Parathyroid adenoma (tissue), 2 donors: ENCODE data around the gene MYO5B.

Source experiments
- H2AFZ ChIP-seq: fragments of 300-600 bp; sonication (generic); one replicate; pipeline ENCODE4 v1.7.0; 2017; ENCODE audit warnings: antibody characterized with exemption, mild to moderate bottlenecking
- H3K27ac ChIP-seq: fragments of 300-600 bp; sonication (generic); one replicate; pipeline ENCODE4 v1.7.0; 2017
- H3K27me3 ChIP-seq: fragments of 300-600 bp; sonication (generic); one replicate; pipeline ENCODE4 v1.7.0; 2017; ENCODE audit warnings: low read length; ENCODE audit not compliant: control insufficient read depth, insufficient read depth
- H3K36me3 ChIP-seq: fragments of 300-600 bp; sonication (generic); one replicate; pipeline ENCODE4 v1.7.0; 2017; ENCODE audit warnings: low read length; ENCODE audit not compliant: control insufficient read depth, insufficient read depth
- H3K4me1 ChIP-seq: fragments of 300-600 bp; sonication (generic); one replicate; pipeline ENCODE4 v1.7.0; 2017; ENCODE audit warnings: control low read depth
- H3K4me2 ChIP-seq: fragments of 300-600 bp; sonication (generic); one replicate; pipeline ENCODE4 v1.7.0; 2017; ENCODE audit warnings: low read length
- H3K4me3 ChIP-seq: fragments of 300-600 bp; sonication (generic); one replicate; pipeline ENCODE4 v1.7.0; 2017; ENCODE audit warnings: low read depth, low read length
- H3K79me2 ChIP-seq: fragments of 300-600 bp; sonication (generic); one replicate; pipeline ENCODE4 v1.7.0; 2017; ENCODE audit warnings: control low read depth
- H3K9ac ChIP-seq: fragments of 300-600 bp; sonication (generic); one replicate; pipeline ENCODE4 v1.7.0; 2017; ENCODE audit warnings: mild to moderate bottlenecking
- H3K9me3 ChIP-seq: fragments of 300-600 bp; sonication (generic); one replicate; pipeline ENCODE4 v1.7.0; 2017; ENCODE audit warnings: low read length; ENCODE audit not compliant: control insufficient read depth
- TF ChIP-seq, protein P1 (sequence below): fragments of 300-600 bp; sonication (generic); IDR thresholded peaks from one replicate; pipeline ENCODE4 v1.7.0; 2017; ENCODE audit warnings: antibody characterized with exemption, mild to moderate bottlenecking
- donor health status: primary hyperparathyroidism.

Gene MYO5B

DNA sequence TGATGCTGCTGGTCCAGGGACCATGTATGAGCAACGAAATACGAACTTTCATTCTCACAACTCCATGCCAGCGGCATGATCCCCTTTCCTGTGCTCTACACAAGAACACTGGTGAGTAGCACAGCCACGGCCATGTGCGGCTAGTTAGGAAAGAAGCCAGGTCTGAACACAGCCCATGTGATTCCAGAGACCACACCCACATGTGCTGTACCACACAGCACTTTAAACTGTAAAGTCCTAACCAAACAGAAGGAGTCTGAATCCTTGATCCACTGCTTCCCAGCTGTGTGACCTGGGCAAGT is 348.6 kb downstream of the MYO5B start:
- TF ChIP-seq, protein P1, sequence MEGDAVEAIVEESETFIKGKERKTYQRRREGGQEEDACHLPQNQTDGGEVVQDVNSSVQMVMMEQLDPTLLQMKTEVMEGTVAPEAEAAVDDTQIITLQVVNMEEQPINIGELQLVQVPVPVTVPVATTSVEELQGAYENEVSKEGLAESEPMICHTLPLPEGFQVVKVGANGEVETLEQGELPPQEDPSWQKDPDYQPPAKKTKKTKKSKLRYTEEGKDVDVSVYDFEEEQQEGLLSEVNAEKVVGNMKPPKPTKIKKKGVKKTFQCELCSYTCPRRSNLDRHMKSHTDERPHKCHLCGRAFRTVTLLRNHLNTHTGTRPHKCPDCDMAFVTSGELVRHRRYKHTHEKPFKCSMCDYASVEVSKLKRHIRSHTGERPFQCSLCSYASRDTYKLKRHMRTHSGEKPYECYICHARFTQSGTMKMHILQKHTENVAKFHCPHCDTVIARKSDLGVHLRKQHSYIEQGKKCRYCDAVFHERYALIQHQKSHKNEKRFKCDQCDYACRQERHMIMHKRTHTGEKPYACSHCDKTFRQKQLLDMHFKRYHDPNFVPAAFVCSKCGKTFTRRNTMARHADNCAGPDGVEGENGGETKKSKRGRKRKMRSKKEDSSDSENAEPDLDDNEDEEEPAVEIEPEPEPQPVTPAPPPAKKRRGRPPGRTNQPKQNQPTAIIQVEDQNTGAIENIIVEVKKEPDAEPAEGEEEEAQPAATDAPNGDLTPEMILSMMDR: no peak
- Histone ChIP-seq H3K4me1 (no peaks in the 10 kb centered on the region), H3K9ac (no peak overlapping the region), H3K36me3 (no peaks in the 10 kb centered on the region), H3K79me2 (no peaks in the 10 kb centered on the region), H3K4me2 (no peak overlapping the region), H2AFZ (no peak overlapping the region), H3K4me3 (no peak overlapping the region), H3K27ac (no peak overlapping the region), H3K9me3 (no peaks in the 10 kb centered on the region), H3K27me3 (no peaks in the 10 kb centered on the region)

DNA sequence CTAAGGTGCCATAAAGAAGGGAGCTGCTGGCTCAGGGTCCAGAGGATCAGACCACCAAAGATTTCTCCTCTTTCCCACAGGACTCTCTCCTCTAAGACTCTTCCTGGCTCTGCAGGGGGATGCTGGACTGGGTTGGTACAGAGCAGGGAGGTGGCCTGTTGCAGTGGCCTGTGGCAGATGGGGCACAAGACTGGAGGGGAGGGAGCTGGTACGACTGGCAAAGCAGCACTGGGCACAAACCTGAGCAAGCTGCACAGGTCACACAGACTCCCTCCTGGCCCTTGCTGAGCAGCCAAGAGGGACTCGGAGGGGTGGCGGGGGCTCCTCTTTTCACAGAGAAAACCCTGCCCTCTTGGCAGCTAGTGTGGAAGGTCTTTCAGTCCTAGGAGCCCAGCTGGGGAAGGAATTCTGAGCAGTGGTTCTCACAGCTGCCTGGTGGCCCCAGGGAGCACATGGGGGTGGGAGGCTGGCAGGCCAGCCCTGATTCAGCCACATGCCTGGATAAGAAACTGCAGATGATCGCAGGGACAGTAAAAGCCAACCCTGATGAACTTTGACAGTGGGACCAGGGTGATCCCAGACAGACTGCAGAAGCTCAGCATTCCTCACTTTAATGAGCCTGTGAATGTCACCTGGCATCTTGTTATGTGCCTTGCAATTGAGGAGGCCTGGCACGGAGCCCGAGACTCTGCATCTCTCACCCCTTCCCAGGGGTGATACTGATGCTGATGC is 349.2 kb downstream of the MYO5B start:
- TF ChIP-seq, protein P1: no peak
- H3K36me3 ChIP-seq: no peaks in the 10 kb centered on the region
- no peaks in the 10 kb centered on the region for H3K27me3 ChIP-seq
- no peak overlapping the region for H3K4me3 ChIP-seq
- no peak overlapping the region for H2AFZ ChIP-seq
- no peaks in the 10 kb centered on the region for H3K9me3 ChIP-seq
- no peaks in the 10 kb centered on the region for H3K79me2 ChIP-seq
- no peak overlapping the region for H3K27ac ChIP-seq
- no peak overlapping the region for H3K4me2 ChIP-seq
- no peak overlapping the region for H3K9ac ChIP-seq
- H3K4me1 ChIP-seq: no peaks in the 10 kb centered on the region

DNA sequence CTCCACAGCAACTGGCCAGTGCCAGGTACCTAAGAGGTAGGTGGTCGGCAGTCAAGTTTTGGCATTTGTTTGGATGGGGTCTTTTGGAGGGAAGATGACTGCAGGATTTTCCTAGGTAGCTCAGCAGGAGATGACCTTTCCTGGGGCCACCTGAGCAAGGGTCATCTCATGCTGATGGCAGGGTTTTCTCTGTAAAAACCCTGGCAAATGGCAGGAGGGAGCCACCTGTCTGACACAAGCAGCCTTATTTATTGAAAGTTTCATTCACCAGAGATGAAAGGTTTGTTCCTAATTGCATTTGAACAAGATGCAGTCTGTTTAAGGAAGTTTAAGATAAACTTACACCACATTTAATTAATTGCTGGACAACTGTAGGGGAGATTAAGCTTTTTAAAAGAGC is 350.0 kb downstream of the MYO5B start:
- no peaks in the 10 kb centered on the region for H3K36me3 ChIP-seq
- H3K4me3 ChIP-seq: no peak overlapping the region
- no peaks in the 10 kb centered on the region for H3K79me2 ChIP-seq
- H2AFZ ChIP-seq: no peak overlapping the region
- H3K27me3 ChIP-seq: no peaks in the 10 kb centered on the region
- H3K9me3 ChIP-seq: no peaks in the 10 kb centered on the region
- no peak overlapping the region for H3K27ac ChIP-seq
- H3K4me1 ChIP-seq: no peaks in the 10 kb centered on the region
- no peak overlapping the region for H3K9ac ChIP-seq
- no peak overlapping the region for H3K4me2 ChIP-seq
- TF ChIP-seq, protein P1: no peak

DNA sequence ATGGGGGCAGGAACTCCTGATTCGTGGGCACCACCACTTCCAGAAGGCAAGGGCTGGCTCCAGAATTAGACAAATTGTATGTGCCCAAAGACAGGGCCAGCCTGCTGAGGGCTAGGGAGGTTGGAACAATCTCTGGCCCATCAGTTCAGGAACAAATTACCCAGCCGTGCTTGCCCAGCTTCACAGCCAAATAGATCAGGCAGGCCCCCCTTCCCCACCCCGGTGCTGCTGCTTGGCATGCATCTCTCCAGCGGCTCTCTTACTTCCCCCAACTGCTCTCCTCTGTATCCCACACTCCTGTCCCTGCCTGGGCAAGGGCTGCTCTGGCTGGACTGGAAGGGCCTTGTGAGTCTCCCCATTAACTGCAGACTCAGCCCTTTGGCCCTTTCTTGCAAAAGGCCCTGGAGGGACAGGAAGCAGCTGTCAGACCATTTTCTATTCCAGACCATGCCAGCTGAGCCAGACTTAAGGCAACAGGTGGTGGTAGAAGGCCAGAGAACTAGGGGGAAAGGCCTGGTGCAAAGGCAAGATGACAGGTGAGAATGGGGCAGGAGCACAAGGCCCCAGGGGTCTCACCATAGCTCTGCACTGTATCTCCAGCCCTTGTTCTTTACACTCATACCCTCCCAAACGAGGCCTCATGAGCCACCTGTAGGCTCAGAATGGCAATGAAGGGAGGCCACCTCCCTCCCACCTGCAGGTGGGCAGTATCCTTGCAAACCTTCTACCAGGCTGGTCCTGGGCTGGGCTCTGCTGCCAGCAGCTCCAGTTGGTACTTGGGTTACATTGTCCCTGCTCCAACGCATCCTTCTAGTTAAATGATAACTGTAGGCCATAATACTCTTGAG is 350.9 kb downstream of the MYO5B start:
- no peaks in the 10 kb centered on the region for H3K4me1 ChIP-seq
- H3K4me2 ChIP-seq: no peak overlapping the region
- no peak overlapping the region for H3K27ac ChIP-seq
- H2AFZ ChIP-seq: no peak overlapping the region
- no peaks in the 10 kb centered on the region for H3K27me3 ChIP-seq
- H3K36me3 ChIP-seq: no peaks in the 10 kb centered on the region
- TF ChIP-seq, protein P1: no peak
- H3K9me3 ChIP-seq: no peaks in the 10 kb centered on the region
- H3K9ac ChIP-seq: no peak overlapping the region
- no peak overlapping the region for H3K4me3 ChIP-seq
- no peaks in the 10 kb centered on the region for H3K79me2 ChIP-seq
